ACC112 (cell line): Measurements from ENCODE around the gene PAH.

Experiments
- H2AFZ ChIP-seq: fragments of 200-600 bp; sonication (generic); one replicate; pipeline ENCODE4 v1.6.0; 2017; ENCODE audit warnings: antibody characterized with exemption, low read length; ENCODE audit not compliant: unreplicated experiment
- H3K27ac ChIP-seq: fragments of 200-600 bp; sonication (generic); 2 replicates; pipeline ENCODE4 v1.5.1; 2014; ENCODE audit warnings: low read depth, mild to moderate bottlenecking, antibody characterized with exemption, low read length, moderate library complexity
- H3K27me3 ChIP-seq: fragments of 200-600 bp; sonication (generic); 2 replicates; pipeline ENCODE4 v1.6.1; 2014; ENCODE audit warnings: mild to moderate bottlenecking, antibody characterized with exemption, low read length, moderate library complexity, mixed read lengths; ENCODE audit not compliant: insufficient read depth
- H3K36me3 ChIP-seq: fragments of 200-600 bp; sonication (generic); 2 replicates; pipeline ENCODE4 v1.6.1; 2016; ENCODE audit warnings: mild to moderate bottlenecking, antibody characterized with exemption, low read length, moderate library complexity, mixed read lengths; ENCODE audit not compliant: insufficient read depth
- H3K4me1 ChIP-seq: fragments of 200-600 bp; sonication (generic); one replicate; pipeline ENCODE4 v1.6.1; 2016; ENCODE audit warnings: low read length, mixed read lengths; ENCODE audit not compliant: insufficient read depth, unreplicated experiment, control insufficient read depth
- H3K4me3 ChIP-seq: fragments of 200-600 bp; sonication (generic); 2 replicates; pipeline ENCODE4 v1.5.1; 2014; ENCODE audit warnings: mild to moderate bottlenecking, low read depth, low read length
- H3K79me2 ChIP-seq: fragments of 200-600 bp; sonication (generic); one replicate; pipeline ENCODE4 v1.6.0; 2016; ENCODE audit warnings: low read length; ENCODE audit not compliant: control insufficient read depth, unreplicated experiment, insufficient read depth

Gene PAH

DNA sequence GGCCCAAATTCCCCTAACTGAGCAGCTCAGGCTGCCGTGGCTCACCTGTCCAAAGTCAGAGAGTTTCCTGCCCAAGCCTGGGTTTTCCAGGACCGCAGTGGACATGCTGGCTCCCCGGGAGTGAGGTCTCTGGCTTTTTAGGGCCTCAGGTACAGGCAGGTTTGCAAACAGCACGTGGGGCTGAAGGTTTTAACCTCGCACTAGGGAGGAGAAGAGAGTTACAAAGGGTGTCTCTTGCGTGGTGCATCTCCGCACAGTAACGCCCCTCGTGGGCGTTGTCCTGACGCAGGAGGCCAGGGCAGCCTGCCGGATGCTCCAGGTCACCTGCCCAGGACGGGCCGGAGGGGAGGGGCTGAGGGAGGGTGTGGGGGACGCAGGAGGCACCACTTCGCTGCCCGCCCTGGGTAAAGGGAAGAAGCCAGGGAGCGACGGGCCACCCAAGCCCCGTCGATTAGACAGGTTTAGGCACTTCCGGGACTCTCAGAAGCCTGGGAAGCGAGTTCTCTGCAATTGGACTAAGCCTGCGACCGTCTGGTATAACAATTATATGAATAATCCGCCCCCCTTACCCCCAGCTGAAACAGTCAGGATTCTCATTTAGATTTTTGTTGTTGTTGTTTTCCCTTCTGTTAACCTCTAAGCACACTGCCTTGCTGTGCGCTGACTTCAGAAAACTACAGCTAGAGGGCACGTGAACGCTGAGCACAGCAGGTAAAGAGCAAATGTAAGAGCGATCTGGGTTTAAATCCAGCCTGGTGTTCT, at the start of gene PAH:
Gene PAH (minus strand): TSS at position 219 of the 762 bp plus-strand sequence. CDS start 114 bp downstream, at position 105.
- Histone ChIP-seq H3K4me1 (no peaks in the 10 kb centered on the region), H3K79me2 (no peaks in the 10 kb centered on the region), H2AFZ (no peak within 1 kb of the TSS), H3K4me3 (no peak within 1 kb of the TSS), H3K27me3 (no peaks in the 10 kb centered on the region), H3K36me3 (no peaks in the 10 kb centered on the region), H3K27ac (no peak within 1 kb of the TSS)

DNA sequence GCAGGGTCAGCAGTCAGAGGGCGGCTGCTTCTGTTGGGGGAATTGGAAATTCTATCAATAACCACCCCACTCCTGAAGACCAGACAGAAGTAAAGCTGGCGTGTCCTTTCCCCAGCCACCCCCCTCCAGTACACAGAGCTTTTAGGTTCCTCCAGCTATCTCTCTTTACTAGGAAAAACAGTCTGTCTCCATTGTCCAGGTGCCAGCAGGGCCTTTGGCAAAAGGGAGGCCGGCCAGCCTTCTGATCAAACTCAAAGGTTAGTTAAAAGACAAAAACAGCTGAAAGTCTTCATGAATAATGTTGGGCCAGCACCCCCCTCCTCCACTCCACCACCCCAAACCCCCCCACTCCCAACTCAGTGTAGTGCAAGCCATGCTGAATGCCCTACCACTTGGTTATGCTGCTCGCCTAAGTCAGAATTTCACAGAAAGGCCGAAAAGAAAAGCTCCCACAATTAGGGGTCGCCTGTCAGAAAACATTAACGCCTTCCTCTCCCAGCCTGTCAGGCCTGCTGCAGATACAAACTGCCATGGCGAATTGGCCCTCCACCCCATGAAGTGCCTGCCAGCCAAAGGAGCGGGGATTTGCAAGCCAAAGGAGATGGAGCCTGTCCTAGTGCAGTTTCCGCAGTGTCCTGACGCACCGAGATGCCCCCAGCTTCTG, 49.3 kb upstream of the PAH start:
- no peak overlapping the region for H3K27ac ChIP-seq

DNA sequence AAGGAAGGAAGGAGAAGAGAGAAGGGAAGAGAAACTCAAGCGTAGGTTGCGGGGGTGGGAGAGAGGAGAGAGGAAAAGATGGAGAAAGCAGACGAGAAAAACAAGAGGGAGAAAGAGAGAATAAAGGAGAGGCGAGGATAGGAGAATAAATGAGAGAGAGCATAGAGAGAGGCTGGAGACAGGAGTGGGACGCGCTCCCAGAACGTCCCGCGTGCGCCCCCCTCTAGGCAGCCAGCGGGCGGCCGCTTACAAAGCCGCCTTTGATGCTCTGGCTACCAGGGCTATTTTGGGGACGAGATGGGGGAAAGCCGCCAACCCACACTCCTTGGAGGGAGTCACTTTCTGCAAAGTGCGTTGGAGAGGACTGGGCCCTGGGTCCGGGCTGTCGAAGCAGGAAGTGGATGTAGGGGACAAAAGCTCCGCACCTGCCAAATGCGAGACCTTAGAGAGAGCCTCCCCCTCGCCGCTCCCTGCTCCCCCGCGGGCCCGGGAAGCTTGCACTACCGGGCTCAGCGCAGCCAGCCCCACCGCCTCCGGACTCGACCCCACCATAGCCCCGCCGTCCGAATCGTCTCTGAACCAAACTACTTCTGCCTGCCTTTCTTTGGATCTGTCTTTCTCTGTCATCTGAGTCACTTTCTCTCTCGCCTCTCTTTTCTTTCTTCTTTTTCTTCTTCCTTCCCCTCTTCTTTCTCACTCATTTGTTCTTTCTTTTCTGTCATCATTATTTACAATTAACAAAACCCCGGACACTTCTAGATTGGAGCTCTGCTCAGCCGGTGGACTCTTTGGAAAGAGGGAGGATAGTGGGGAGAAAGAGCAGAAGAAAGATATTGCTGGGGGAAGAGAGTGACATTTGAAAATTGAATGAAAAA, 48.5 kb upstream of the PAH start:
- Histone ChIP-seq H3K79me2 (no peaks in the 10 kb centered on the region), H3K36me3 (no peaks in the 10 kb centered on the region), H3K4me3 (no peak overlapping the region), H3K27me3 (peaks cover 54% of the 10 kb centered on the region), H2AFZ (no peak overlapping the region), H3K27ac (no peak overlapping the region), H3K4me1 (no peaks in the 10 kb centered on the region)

More for the DNA sequence above, 49.3 kb upstream of the PAH start:
- no peak overlapping the region for H3K4me3 ChIP-seq
- no peaks in the 10 kb centered on the region for H3K79me2 ChIP-seq
- peaks cover 45% of the 10 kb centered on the region for H3K27me3 ChIP-seq
- no peak overlapping the region for H2AFZ ChIP-seq
- H3K4me1 ChIP-seq: no peaks in the 10 kb centered on the region
- no peaks in the 10 kb centered on the region for H3K36me3 ChIP-seq

DNA sequence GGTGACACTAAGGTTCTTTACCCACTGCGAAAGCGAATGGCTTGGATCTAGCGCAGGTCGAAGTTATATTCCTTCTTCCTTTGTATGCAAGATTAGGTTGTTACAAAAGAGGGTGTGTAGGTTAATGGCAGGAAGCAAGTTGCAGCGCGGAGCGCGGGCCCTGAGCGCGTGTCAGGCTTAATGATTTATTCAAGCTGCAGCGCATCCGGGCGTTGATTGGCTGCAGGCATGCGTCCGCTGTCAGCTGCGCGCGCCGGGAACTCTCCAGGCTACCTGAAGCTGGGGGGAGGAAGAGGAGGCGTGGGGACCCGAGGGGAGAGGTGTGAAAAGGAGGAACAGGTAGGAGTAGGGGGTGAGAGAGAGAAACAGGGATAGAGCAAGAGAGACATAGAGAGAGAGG, 47.8 kb upstream of the PAH start:
- H3K36me3 ChIP-seq: no peaks in the 10 kb centered on the region
- H3K4me3 ChIP-seq: no peak overlapping the region
- H3K79me2 ChIP-seq: no peaks in the 10 kb centered on the region
- no peak overlapping the region for H3K27ac ChIP-seq
- no peaks in the 10 kb centered on the region for H3K4me1 ChIP-seq
- H3K27me3 ChIP-seq: peaks cover 60% of the 10 kb centered on the region
- no peak overlapping the region for H2AFZ ChIP-seq

DNA sequence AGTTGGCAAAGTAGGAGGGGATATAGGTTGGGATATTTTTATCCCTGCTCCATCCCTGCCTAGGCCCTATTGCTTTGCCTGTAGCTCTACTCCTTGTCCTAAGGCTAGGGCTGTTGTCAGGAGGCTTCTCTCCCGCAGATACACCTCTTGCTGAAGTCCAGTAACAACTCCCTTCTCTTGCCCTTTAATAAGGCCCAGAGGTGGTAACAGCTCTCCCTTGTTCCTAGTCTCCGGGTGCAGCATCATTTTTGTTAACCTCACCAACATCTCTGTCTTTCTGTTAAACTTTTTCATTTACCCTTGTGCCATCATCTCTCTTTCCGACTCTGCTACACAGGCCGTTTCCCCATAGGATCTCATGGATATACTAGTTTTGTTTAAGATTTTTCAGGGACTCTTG, 46.8 kb upstream of the PAH start:
- H3K36me3 ChIP-seq: no peaks in the 10 kb centered on the region
- no peak overlapping the region for H3K4me3 ChIP-seq
- no peak overlapping the region for H2AFZ ChIP-seq
- H3K79me2 ChIP-seq: no peaks in the 10 kb centered on the region
- no peaks in the 10 kb centered on the region for H3K4me1 ChIP-seq
- H3K27ac ChIP-seq: no peak overlapping the region
- peaks cover 71% of the 10 kb centered on the region for H3K27me3 ChIP-seq

DNA sequence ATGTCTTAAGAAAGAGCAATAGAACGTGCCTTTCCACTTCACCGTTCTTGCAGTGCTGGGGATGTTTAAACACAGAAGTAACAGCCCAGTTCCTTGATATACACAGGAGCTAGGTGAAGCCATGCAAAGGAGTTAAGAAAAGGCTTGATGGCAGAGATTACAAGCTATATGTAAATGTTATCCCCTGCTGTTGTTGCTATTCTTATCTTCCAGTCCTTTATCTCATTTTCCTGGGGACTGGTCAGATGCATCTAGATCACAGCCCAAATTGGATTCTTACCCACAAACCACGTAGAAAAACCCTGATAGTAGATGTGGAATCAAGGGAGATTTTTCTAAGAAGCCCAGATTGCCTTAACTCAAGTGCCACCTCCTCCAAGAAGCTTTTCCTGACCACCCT, 45.9 kb upstream of the PAH start:
- Histone ChIP-seq H3K4me3 (no peak overlapping the region), H2AFZ (no peak overlapping the region), H3K27me3 (peaks cover 79% of the 10 kb centered on the region), H3K4me1 (no peaks in the 10 kb centered on the region), H3K27ac (no peak overlapping the region), H3K36me3 (no peaks in the 10 kb centered on the region), H3K79me2 (no peaks in the 10 kb centered on the region)

DNA sequence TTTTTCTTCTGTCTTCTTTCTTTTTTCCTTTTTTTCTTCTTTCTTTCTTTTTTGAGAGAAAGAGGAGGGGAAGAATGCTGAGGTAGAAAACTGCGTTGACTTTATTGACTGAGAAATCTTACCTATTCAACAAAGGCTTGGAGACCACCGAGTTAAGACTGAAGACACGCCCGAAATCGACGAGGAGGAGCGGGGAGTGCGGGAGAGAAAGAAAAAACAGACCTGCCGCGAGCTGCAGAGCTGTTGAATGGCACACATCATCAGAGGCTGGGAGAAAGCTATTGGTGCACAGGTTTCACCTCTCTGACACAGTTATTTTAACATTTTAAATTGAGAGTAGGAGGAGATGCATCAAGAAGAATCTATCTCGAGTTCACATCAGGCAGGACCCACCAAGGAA, 45.5 kb upstream of the PAH start:
- Histone ChIP-seq H3K4me1 (no peaks in the 10 kb centered on the region), H3K4me3 (no peak overlapping the region), H3K27ac (no peak overlapping the region), H3K79me2 (no peaks in the 10 kb centered on the region), H3K36me3 (no peaks in the 10 kb centered on the region), H2AFZ (no peak overlapping the region), H3K27me3 (peaks cover 83% of the 10 kb centered on the region)

DNA sequence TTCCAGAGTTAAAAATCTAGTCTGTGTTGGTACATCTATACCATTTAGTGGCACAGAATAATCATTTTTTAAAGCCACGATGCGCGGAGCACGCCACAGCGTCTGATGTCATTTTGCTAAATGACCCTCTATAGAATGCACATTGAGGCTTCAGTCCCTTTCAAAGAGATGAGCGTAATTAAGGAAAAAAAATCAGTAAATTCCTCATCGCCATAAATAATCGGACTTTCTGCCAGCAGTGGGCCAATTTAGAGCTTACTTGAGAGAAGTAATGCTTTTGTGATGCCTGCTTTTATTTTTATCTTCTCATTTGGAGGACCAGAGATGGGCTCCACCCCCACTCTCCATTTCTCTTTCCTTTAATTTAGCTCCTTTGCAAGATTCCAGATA, 44.4 kb upstream of the PAH start:
- Histone ChIP-seq H3K79me2 (no peaks in the 10 kb centered on the region), H3K4me1 (no peaks in the 10 kb centered on the region), H2AFZ (no peak overlapping the region), H3K4me3 (no peak overlapping the region), H3K27me3 (peaks cover 89% of the 10 kb centered on the region), H3K27ac (no peak overlapping the region), H3K36me3 (no peaks in the 10 kb centered on the region)

DNA sequence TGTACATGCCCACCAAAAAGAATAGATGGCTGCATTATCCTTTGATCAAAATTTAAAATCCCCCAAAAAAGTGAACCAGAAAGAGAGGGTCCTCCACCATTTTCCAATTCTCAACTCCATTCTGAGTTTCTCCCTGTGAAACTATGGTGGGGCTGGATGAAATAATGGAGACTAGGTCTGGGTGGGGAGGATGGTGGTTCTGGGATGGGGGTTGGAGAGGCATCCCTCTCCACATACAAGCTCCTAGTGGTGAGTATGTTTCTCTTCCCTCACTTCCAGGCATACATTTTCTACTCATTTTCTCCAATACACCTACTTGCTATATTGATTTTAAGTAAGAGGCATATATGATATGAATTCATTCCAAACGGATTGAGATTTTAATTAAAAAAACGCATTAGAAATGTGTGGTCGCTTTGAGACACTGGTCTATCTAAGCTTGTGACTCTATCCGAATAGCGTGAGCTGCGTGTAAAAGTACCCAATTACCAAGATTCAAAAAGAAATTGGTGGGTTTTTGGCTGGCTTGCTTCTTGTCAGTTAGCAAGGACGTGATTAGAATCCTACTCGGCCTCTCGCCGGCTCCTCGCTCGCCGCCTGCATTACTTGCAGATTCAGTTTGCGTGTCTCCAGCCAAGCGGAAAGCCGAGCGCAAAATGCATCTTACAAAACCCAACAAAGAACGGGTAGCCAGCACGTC, 43.9 kb upstream of the PAH start:
- no peaks in the 10 kb centered on the region for H3K4me1 ChIP-seq
- H2AFZ ChIP-seq: no peak overlapping the region
- no peaks in the 10 kb centered on the region for H3K36me3 ChIP-seq
- no peak overlapping the region for H3K27ac ChIP-seq
- H3K27me3 ChIP-seq: peaks cover 95% of the 10 kb centered on the region
- H3K4me3 ChIP-seq: no peak overlapping the region
- H3K79me2 ChIP-seq: no peaks in the 10 kb centered on the region

DNA sequence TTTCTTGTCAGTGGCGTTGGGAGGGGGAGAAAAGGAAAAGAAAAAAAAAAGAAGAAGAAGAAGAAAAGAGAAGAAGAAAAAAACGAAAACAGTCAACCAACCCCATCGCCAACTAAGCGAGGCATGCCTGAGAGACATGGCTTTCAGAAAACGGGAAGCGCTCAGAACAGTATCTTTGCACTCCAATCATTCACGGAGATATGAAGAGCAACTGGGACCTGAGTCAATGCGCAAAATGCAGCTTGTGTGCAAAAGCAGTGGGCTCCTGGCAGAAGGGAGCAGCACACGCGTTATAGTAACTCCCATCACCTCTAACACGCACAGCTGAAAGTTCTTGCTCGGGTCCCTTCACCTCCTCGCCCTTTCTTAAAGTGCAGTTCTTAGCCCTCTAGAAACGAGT, 42.3 kb upstream of the PAH start:
- no peaks in the 10 kb centered on the region for H3K4me1 ChIP-seq
- H3K4me3 ChIP-seq: no peak overlapping the region
- H2AFZ ChIP-seq: no peak overlapping the region
- no peak overlapping the region for H3K27ac ChIP-seq
- H3K36me3 ChIP-seq: no peaks in the 10 kb centered on the region
- H3K79me2 ChIP-seq: no peaks in the 10 kb centered on the region
- H3K27me3 ChIP-seq: peaks cover 98% of the 10 kb centered on the region
